GM18907 (cell line): Measurements from ENCODE around the gene PHC1.
"Not testable (repeated sequence)": the region's sequence is repeated elsewhere in the genome, so short reads cannot be mapped to it uniquely, and the experiment has no call there.

Experiments used
- ATAC-seq: cut with Tn5 transposase; IDR thresholded peaks from one replicate; pipeline ENCODE4 v1.9.1; 2021; ENCODE audit warnings: mild to moderate bottlenecking, moderate library complexity; ENCODE audit not compliant: unreplicated experiment

Gene PHC1

DNA sequence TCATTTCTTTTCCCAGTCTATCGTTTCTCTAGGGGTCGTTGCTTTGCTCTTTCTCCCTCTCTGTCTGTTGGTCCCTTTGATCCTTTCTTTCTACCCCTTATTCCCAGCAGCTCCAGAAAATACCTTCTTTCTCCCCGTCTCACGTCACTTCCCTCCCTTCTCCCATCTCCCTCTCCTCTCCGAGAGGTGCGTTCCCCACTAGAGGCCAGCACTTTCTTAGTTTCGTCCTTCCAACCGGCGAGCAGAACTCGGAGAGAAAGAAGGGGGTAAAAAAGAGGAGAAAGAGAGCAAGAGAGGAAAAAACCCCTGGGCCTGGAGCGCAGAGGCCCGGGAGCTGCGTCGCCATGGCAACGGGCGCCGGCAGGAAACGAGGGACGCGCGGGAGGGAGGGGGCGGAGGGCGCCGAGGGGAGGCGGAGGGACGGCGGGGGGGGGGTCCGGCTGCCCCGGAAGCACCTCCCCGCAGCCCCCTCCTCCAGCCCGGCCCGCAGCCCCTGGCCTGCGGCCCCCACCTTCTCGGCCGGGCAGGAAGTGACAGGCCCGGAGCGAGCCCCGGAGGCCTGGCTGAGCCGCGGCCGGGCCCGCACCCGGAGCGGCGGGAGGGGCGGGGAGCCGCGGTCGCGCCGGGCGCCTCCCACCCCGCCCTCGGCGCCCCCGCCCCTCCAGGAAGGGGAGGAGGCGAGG, at the start of gene PHC1:
TSS of gene PHC1 (plus strand) at position 477 of the 683 bp plus-strand sequence. CDS start 3,169 bp downstream, outside the sequence.
- ATAC-seq = peak; percentile 67

DNA sequence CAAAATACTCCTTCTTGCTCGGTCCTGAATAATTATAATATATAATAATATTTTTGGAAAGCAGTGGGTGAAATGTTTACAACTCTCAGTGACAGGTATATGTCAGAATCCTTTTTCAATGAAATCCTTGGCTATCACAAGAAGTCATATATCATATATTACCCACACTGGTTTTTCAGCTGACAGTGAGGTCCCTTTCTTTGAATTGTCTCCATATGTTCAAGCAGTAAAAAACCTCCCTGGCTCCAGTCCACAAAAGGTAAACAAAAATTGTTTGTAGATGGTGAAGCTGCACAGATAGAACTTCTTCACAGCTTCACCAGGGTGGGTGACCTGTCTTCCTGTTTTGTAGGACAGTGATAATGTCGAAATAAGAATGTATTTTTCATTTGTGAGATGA, 47.9 kb upstream of the PHC1 start:
- ATAC-seq = no peak

DNA sequence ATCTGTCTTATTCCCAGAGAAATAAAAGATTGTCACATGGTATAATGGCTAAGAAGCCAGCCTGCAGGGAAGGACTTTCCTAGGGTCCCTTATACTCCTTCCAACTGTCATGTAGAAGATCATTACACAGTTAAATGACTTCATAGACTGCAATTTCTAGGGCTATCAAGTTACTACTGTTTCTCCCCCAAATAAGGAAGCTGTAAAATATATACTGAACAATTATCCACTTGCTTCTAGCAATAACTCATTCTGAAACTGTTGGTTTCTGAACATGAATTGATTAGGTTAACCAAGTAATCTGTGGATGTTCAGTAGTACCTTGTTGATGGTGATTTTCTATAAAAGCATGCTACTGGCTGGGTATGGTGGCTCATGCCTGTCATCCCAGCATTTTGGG, 47.3 kb upstream of the PHC1 start:
- ATAC-seq = no peak

DNA sequence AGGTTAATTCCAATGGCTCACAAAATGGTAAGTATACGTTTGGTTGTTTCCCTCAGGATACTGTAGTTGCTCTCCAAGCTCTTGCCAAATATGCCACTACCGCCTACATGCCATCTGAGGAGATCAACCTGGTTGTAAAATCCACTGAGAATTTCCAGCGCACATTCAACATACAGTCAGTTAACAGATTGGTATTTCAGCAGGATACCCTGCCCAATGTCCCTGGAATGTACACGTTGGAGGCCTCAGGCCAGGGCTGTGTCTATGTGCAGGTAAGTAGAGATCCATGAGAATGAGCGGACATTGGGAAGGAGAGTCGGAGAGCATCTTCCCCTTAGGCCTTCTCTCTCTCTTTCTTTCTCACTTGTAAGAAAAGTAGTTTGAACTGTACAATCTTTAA, 46.5 kb upstream of the PHC1 start:
- no peak for ATAC-seq

DNA sequence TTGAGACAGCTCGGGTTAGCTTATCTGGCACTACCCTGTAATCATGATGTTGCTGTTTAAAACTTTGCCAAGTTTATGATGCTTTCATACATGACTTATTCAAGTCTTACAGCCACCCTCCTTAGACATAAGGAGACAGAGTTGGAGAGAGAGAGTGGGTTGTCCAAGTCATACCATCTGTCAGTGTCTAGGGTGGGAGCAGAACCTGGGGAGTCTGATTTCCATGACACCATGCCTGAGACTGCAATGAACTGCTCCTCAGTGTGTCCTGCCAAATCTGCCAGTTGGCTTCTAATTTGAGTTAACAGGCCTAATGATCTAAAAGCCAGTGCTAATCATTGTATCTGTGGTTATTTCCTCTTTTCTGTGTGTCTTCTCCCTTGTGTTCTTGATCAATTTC, 43.7 kb upstream of the PHC1 start:
- ATAC-seq = no peak

DNA sequence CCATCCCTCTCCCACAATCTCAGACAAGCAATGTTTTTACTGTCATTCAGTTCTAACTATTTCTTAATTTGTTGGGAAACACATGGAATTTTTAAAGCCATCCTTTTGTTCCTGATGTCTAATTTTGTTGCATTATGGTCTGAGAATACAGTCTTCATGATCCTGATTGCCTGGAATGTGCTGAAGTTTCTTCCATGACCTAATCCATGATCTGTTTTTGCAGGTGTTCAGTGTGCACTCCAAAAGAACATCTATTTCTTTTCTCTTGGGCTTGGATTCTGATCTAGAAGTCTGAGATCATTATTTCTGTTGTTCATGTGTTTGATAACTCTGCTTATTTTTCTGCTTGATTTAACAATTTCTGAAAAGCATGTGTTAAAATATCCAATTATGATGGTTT, 43.2 kb upstream of the PHC1 start:
- ATAC-seq = no peak

DNA sequence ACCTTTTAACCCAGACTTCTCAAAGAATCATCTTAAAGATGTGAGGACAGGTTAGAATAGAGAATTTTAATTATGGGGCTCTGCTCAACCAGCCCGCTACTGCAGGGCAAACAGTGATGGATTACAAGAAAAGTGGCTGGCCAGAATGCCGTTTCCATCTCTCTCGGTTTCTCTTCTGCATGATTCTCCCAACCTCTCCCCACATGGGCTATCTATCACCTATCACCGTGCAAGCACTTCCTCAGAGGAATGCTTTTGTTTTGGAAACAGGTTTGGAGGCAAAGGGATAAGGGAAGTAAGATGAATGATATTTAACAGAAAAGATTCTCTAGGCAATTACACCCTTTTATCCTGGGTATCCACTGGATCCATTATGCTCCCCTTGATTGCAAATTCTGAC, 37.4 kb upstream of the PHC1 start:
- ATAC-seq = no peak

DNA sequence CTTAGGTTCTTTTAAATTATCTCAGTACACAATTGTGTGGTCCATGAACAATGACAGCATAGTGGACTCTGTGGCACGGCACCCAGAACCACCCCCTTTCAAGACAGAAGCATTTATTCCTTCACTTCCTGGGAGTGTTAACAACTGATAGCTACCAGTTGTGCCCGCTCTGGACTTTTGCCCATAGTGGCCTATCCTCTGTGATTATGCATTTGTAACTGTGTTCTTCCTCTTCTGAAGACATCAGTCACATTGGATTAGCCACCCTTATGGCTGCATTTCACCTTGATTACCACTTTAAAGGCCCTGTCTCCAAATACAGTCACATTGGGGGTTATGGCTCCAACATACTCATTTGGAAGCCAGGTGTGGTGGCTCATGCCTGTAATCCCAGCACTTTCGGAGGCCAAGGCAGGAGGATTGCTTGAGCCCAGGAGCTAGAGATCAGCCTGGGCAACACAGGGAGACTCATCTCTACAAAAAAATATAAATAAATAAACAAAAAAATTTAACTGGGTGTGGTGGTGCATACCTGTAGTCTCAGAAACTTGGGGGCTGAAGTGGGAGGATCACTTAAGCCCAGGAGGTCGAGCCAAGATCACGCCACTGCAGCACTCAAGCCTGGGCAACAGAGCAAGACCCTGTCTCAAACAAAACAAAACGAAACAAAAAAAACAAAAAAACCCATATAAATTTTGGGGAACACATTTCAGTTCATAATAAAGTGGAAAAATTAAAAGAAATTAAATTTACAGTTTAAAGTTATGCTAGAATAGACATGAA, 27.6 kb upstream of the PHC1 start:
- ATAC-seq = no peak

DNA sequence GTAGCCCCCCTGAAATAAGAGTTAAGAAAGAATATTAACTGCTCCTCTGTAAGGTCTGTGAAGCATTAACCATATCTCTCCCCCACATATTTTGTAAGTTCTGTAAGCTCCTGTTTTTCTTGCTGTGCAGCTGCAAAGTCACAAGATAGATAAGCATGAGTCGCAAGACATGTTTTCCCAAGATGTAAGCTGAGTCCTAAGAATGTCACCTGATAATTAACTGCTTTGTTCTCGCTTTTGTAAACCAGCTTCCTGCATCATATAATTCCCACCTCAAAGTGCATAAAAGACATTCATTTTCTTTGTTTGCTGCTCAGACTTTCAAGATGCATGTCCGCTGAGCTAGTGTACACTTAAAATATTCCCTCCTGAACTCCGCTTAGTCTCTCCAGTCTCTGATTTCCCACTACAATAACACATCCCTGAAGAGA, 27.0 kb upstream of the PHC1 start:
- no peak for ATAC-seq

DNA sequence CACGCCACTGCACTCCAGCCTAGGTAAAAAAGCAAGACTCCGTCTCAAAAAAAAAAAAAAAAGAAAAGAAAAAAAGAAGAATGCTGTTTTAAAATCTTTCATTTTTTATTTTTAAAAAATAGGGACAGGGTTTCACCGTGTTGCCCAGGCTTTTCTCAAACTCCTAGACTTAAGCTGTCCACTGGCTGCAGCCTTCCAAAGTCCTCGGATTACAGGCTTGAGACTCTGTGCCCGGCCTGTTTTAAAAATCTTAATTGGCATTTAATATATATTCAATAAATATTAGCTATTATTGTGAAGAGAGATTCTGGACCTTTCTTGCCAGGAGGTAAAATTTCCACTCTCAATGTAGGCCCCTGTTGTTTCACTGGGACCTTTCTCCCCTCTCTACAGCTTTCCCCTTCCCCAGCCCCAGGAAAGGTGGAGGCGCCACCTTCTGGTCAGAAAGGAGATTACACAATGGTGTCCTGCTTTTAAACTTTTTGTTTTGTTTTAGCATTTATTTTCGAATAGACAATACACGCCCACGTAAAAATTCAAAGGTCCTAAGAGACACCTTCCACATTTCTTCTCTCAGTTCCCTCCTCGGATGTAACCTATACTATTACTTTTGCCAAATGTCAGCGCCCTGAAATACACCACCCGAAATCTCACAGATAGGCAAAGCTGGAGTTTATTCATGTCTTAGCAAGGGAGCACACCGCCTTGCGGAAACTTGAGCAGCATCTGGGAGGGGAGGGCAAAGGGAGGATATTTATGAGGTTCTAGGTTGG, 23.8 kb upstream of the PHC1 start:
- no peak for ATAC-seq

DNA sequence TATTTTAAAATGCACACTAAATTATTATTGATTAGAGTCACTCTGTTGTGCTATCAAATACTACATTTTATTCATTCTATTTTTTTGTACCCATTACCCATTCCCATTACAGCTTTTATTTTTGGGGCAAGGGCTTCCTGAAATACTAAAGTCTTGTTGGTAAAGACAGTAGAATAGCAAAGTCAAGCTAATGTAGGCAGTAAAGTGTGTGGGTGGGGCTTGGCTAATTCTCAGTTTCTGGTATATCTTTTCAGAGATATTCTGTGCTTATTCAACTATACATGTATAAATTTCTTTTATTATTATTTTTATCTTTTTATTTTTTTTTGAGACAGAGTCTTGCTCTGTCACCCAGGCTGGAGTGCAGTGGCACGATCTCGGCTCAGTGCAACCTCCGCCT, 22.3 kb upstream of the PHC1 start:
- no peak for ATAC-seq

DNA sequence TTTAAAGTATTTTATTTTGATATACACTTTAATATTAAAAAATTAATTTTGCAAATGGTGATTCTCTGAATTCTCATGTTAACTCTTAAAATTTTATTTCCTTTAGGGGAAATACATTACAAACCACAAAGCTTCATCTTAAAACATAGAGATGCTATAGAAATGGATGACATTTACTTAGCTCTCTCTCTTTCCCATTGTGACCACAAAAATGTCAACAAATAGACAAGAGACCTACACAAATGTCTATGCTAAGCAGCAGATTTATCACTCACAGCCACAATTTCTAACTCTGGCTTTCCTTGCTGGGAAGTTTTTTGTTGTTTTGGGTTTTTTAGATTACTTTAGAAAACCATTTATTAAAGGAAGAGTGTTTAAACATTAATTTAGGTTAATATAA, 19.9 kb upstream of the PHC1 start:
- no peak for ATAC-seq

DNA sequence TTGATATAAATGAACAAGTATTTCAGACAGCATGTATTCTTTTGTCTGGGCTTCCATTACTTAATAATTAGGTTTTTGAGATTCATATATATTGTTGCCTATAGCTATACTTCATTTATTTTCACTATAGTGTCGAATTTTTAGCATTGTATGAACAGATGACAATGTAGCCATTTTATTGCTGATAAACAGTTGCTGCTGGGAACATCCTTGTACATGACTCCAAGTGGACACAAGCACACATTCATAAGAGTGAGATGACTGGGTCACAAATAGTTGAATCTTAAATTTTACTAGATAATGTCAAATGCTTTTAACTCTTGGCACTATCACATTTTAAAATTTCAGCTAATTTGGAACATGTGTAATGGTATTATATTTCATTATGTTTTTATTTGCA, 19.3 kb upstream of the PHC1 start:
- no peak for ATAC-seq

DNA sequence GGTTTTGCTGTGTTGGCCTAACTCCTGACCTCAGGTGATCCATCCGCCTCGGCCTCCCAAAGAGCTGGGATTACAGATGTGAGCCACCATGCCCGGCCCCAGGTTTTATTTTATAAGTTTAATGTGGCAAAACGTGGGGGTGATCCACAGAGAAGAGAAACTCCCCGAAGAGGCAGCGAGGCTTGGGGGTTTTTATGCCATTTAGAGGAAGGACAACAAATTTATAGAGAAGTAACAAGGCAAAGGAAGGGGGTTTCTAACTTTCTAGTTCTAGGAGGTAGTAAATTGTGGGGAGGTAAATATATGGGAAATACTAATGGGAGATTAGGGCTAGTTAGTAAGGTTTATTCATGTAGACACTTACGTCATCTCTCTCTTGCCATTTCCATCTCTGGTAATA, 17.2 kb upstream of the PHC1 start:
- ATAC-seq = no peak

DNA sequence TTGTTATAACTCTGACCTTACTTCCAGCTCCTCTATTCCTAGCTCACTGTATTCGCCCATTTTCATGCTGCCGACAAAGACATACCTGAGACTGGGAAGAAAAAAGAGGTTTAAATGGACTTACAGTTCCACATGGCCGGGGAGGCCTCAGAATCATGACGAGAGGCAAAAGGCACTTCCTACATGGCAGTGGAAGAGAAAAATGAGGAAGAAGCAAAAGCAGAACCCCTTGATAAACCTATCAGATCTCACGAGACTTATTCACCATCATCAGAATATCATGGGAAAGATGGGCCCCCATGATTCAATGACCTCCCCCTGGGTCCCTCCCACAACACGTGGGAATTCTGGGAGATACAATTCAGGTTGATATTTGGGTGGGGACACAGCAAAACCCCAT, 14.5 kb upstream of the PHC1 start:
- no peak for ATAC-seq

DNA sequence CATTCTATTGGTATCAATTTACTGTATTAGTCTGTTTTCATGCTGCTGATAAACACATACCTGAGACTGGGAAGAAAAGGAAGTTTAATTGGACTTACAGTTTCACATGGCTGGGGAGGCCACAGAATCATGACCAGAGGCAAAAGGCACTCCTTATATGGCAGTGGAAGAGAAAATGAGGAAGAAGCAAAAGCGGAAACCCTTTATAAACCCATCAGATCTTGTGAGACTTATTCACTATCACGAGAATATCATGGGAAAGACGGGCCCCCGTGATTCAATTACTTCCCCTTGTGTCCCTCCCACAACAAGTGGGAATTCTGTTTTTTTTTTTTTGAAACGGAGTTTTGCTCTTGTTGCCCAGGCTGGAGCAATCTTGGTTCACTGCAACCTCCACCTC, 11.6 kb upstream of the PHC1 start:
- not testable (repeated sequence) for ATAC-seq

DNA sequence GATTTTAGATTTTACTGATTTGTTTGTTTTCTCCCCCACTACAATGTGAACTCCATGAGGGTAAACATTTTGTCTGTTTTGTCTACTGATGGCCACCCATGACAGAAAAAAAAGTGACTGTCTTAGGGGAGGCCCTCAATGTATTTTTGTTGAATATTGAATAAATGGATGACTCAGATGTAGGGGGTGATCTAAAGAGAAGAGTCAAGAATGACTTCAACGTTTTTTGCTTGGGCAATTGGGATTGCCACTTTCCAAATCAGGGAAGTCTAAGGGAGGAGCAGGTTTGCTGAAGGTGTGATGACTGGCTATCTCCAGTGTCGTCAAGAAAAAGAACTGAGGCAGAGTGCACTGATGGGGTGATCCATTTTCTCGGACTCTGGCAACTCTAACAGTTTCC, 10.7 kb upstream of the PHC1 start:
- ATAC-seq = no peak

DNA sequence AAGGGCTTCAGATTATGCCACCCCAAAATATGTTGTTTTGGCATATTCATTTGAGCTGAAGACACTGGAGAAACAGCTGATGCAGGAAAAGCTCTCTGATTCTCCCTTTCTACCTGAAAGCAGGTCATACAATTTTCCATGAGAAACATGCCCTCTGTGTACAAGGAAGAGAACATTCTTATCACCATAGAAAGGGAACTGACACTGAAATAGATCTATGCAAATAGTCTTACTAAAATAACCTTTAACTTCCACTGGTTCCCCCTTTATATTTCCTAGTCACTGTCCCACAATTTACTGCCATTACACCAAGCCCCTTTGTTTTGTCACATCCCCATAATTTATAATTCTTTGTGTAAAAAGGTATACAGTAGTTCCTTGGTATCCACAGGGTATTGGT, 9.6 kb upstream of the PHC1 start:
- ATAC-seq = no peak

DNA sequence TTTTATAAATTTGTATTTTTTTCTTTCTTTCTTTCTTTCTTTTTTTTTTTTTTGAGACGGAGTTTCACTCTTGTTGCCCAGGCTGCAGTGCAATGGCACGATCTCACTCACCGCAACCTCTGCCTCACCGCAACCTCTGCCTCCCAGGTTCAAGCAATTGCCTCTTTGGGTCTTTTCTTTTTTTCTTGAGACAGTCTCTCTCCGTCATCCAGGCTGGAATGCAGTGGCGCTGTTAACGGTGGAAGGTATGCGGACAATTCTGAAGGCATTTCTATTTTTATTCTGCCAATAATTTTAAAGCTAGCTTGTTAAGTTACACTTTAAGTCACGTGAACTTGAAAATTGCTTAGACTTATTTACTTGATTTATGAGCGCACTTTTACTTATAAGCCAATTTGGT, 8.8 kb upstream of the PHC1 start:
- ATAC-seq = no peak

DNA sequence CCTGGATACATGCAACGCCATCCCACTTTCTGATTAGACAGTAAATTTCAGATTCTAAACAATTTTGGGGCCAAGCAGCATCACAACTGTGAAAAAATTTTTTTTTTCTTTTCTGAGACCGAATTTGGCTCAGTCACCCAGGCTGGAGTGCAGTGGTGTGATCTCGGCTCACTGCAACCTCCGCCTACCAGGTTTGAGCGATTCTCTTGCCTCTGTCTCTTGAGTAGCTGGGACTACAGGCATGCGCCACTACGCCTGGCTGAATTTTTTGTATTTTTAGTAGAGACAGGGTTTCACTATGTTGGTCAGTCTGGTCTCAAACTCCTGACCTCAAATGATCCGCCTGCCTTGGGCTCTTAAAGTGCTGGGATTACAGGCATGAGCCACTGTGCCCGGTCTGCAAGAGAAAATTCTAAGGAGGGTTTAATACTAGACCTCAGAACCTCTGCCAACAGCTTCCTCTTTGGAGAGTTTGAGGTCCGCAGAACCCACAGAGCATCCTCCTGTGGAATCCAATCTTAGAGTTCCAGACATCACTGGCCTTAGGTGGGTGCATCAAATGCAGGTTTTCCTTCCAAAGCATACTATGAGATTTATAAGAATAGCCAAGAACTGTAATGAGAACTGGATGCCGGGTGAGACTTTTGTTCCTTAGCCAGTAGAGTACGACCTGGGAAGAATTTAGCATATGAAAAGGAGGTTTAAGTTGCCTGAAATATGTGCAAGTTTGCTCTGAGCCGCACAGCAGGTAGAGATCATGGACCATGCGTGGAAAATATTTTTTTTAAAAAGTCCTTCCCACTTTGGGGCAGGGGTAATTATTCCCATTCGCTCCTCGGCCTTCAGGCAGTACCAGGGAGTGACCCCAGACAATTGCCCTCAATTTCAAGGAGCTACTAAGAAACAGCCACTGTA, 7.8 kb upstream of the PHC1 start:
- ATAC-seq = no peak

DNA sequence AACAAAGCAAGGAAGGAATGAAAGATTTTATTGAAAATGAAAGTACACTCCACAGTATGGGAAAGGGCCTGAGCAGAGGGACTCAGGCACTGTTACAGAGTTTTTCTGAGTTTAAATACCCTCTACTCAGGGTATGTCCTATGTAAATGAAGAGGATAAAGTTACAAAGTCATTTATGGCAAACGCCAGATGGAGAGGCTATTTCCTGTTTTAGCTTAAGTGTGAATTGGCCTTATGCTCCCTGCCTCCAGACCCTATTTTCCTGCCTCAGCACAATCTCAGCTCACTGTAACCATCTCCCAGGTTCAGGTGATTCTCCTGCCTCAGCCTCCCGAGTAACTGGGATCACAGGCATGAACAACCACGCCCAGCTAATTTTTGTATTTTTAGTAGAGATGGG, 6.8 kb upstream of the PHC1 start:
- ATAC-seq = no peak
